Measurements from ENCODE around the gene GASK1B. TPM values are rescaled to one million over a fixed set of nuclear protein-coding genes. Genes with fewer than 3 reads are reported as not detected.

GASK1B gene
- polyA plus RNA-seq, 3 donors from 2014 or later = 0.36 to 0.54 TPM; not detected in 1

DNA sequence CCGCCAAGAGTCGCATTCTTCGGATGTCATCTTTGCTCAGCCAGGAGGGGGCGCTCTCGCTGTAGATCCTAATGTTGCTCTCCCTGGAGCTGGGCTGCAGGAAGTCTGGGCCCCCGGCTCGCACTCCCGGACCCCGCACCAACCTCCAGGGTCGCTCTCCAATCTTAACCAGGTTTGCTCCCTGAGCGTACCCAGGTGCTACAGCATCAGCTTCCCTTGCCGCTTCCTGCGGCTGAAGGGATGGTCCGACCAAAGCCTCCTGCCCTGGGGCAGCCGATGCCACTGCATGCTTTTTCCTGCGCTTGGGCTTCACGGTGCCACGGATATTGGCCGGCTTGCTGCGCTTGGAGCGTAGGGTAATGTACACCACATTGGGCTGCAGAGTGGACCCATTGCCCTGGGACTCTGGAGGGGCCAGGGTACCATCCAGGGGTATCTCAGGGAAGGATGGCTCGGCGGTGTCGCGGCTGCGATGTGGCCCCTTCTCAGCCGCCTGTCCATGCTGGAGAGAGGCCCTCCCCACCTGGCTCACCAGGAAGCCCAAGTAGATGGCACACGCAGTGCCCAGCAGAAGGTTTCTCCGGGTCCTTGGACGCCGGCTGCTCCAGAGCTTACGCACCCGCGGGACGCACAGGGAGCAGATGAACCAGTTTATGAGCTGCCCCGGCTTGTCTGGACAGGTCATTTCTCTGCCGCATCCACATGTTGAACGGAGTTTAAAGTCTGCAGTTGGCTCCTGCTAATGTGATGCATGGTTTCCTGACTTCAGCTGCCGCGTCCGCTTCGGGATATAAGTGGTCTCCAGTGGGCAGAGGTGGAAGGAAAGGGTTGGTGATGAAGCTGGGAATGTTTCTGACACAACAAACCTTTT, 1.9 kb downstream of the GASK1B start:
- Mint-ChIP-seq H3K4me3 (no peak overlapping the region), H3K4me1 (no peaks in the 10 kb centered on the region), H3K27ac (no peak overlapping the region), H3K9me3 (peaks cover 0 to 4% (median 0%) of the 10 kb centered on the region in 6 donors), H3K27me3 (ENCODE audit: low read depth in 3 of 3) (peaks cover 0 to 12% (median 0%) of the 10 kb centered on the region in 3 donors), H3K36me3 (no peaks in the 10 kb centered on the region)
- DNase-seq = no peak

DNA sequence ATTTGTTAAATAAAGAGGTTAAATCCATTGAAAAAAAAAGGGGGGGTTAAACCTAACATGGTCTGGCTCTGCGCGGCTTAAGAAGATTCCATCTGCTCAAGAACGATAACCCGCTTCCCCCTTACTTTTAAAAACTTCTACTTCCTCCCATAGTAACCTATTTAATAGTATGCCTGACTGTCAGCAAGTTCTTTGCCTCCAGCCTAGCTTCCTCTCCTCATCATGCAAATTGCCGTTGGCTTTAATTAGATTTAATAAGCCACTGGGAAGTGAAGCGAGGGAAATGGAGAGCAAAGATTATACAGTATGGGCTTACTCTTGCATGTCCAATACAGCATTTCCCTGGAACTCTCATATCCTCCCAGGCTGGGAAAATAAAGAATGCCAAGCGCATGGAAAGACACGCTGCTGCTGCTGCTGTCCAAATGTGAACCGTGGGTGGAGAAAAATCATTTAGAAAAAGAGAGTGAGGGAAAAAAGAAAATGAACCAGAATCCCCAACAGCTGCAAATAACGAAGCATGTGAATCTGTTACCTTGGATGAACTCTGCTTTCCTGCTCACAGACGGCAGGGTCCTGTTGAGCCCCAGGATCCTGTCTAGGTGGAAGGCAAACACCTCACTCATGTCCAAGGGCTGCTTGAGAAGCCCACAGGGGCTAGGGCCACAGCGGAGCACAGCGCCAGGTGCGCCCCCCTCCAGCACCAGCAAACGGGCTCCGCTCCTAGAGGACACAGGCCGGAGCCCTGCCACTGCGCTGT, 2.7 kb downstream of the GASK1B start:
- DNase-seq = no peak
- no peak overlapping the region for H3K4me3 Mint-ChIP-seq
- H3K27me3 Mint-ChIP-seq (ENCODE audit: low read depth in 3 of 3) = peaks cover 0 to 12% (median 0%) of the 10 kb centered on the region in 3 donors
- H3K4me1 Mint-ChIP-seq = no peaks in the 10 kb centered on the region
- no peaks in the 10 kb centered on the region for H3K36me3 Mint-ChIP-seq
- no peak overlapping the region for H3K27ac Mint-ChIP-seq
- peaks cover 0 to 4% (median 0%) of the 10 kb centered on the region in 6 donors for H3K9me3 Mint-ChIP-seq

DNA sequence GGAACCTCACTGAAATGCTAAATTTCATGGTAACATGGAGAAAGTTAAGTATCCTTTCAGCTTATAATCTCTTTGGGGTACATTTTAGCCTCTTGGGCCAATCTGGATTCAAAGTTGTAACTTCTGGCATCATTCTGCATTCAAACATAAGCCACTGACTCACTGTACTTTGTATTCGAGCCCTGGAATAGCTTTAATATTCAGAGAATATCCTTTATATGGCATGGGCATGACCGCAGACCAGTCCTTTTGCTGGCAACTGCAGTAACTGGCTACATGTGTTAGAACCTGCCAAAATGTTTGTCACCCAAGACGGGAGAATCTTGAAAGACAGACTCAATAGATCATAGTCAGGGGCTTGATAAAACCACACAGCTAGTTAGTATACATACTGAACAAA, 3.3 kb downstream of the GASK1B start:
- Mint-ChIP-seq H3K27me3 (ENCODE audit: low read depth in 3 of 3) (peaks cover 0 to 12% (median 0%) of the 10 kb centered on the region in 3 donors), H3K9me3 (peaks cover 0 to 4% (median 0%) of the 10 kb centered on the region in 6 donors), H3K27ac (no peak overlapping the region)

DNA sequence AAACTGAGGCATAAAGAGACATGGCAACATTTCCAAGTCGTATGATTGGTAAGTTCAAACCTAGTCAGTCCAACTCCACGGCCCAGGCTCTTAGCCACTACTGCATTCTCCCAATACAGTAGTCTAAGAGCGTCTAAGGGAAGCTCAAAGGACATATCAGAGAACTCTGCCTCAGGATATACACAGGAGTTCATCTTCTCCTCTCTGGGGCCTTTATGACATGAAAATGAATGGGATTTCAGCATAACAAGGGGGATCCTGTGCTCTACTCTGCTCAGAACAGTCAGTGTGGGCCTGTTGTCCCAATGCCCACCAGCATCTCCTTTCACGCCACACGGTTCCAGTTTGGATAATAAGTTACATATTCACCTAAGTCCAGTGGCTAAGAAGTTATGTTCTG, 4.2 kb downstream of the GASK1B start:
- peaks cover 0 to 12% (median 0%) of the 10 kb centered on the region in 3 donors for H3K27me3 Mint-ChIP-seq (ENCODE audit: low read depth in 3 of 3)
- H3K9me3 Mint-ChIP-seq = peaks cover 0 to 9% (median under 1%) of the 10 kb centered on the region in 6 donors
- DNase-seq = no peak
- H3K27ac Mint-ChIP-seq = no peak overlapping the region
- H3K4me1 Mint-ChIP-seq = no peaks in the 10 kb centered on the region
- H3K4me3 Mint-ChIP-seq = no peak overlapping the region
- no peaks in the 10 kb centered on the region for H3K36me3 Mint-ChIP-seq

More for the DNA sequence above, 3.3 kb downstream of the GASK1B start:
- DNase-seq = no peak
- Mint-ChIP-seq H3K4me1 (no peaks in the 10 kb centered on the region), H3K4me3 (no peak overlapping the region), H3K36me3 (no peaks in the 10 kb centered on the region)

DNA sequence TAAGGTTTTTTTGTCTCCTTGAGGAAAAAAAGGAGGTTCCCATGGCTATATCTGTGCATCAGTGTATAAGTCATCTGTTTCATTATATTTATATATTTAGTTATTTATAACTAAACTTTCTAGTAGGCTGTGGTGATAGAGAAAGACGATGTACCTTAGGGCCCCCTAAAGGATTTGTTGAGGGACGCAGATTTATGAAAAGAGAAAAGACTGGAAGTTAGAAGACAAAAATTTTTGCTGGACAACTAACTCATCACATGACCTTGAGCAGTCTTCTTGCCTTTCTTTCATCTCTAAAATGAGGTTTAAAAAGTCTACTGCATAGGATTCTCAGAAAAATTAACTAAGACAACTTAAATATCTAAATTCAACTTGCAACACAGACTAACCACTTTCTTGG, 6.1 kb downstream of the GASK1B start:
- no peak for DNase-seq
- peaks cover 0 to 8% (median 0%) of the 10 kb centered on the region in 3 donors for H3K27me3 Mint-ChIP-seq (ENCODE audit: low read depth in 3 of 3)
- no peaks in the 10 kb centered on the region for H3K36me3 Mint-ChIP-seq
- H3K9me3 Mint-ChIP-seq = peaks cover 0 to 13% (median 3%) of the 10 kb centered on the region in 6 donors
- no peak overlapping the region for H3K27ac Mint-ChIP-seq
- H3K4me3 Mint-ChIP-seq = no peak overlapping the region
- H3K4me1 Mint-ChIP-seq = no peaks in the 10 kb centered on the region

DNA sequence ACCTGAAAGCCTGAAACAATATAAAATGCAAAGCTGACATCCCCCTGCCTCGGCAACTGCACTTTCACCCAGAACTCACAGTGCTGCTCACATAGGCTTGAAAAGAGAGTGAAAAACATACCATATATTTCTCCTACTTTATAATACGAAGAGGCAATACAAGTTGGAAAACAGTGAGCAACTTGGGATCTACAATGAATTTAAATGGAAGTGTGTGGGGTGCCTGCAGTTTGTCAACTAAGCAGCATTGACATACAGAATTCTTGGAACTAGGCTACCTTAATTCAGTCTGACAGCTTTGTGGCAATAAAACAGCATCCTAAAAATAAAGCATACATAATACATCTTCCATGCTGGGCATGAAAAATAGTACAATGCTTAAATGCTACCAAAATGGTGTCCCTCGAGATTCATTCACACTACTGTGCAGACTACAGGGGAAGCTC, 8.0 kb downstream of the GASK1B start:
- Mint-ChIP-seq H3K4me1 (no peaks in the 10 kb centered on the region), H3K27me3 (ENCODE audit: low read depth in 3 of 3) (peaks cover 0 to 3% (median 0%) of the 10 kb centered on the region in 3 donors), H3K36me3 (no peaks in the 10 kb centered on the region), H3K27ac (no peak overlapping the region), H3K4me3 (no peak overlapping the region), H3K9me3 (peaks cover 0 to 12% (median 5%) of the 10 kb centered on the region in 6 donors)
- DNase-seq = no peak

DNA sequence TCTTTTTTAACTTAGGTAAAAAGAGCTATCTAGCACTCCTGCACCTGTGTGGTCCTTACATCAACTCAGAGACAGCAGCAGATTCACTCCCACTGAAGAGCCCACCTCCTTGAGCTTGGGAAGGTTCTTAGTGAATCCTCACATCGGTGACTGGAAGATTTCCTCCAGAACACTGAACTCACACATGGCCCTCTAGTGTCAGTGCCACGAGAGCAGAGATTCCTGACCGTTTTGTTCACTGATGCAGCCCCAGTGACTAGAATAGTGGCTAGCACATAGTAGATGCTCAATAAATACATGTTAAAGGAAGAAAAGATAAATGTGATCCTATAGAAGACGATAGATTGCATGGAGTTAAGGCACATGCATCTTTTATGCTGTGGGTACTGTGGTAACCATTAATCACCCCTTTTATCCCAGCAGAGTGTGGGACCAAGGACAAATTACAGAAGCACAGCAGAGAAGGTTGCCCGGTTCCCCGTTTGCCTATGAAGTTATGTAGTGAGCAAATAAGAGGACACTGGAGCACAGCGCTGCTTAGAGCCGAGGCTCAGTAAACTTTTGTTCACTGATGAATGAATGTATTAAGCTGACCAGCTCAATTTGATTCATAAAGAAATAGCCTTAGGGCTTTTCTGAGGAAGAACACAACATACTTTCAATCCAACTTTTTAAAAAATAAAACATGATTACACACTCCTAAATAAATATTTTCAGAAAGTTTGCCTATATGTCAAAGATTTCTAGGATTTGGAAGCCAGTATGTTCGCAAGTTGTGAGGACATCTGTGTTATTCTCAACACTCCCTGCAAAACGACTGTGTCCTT, 8.7 kb downstream of the GASK1B start:
- Mint-ChIP-seq H3K4me1 (no peaks in the 10 kb centered on the region), H3K9me3 (peaks cover 0 to 13% (median 5%) of the 10 kb centered on the region in 6 donors), H3K27ac (no peak overlapping the region), H3K36me3 (no peaks in the 10 kb centered on the region), H3K4me3 (no peak overlapping the region), H3K27me3 (ENCODE audit: low read depth in 3 of 3) (no peaks in the 10 kb centered on the region)
- no peak for DNase-seq

DNA sequence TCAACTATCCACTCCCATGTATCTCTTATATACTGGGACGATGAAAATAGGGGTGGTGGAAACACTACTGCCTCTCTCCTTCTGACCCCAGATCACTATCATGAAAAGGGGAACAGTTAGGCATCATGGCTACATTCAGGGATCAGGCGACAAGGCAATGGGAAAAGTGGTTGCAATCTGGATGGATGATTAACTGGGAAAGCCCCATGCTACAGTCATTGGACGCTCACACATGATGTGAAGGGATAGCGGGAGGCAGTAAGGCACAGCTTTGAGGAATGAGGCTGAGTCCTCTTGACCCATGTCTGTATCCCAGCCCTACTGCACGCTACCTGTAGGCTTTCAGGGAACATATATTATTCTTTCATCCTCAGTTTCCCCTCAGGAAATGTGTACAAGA, 10.2 kb downstream of the GASK1B start:
- H3K36me3 Mint-ChIP-seq = no peaks in the 10 kb centered on the region
- H3K27ac Mint-ChIP-seq = no peak overlapping the region
- peaks cover 0 to 13% (median 5%) of the 10 kb centered on the region in 6 donors for H3K9me3 Mint-ChIP-seq
- H3K4me3 Mint-ChIP-seq = no peak overlapping the region
- H3K27me3 Mint-ChIP-seq (ENCODE audit: low read depth in 3 of 3) = no peaks in the 10 kb centered on the region
- DNase-seq = no peak
- H3K4me1 Mint-ChIP-seq = no peaks in the 10 kb centered on the region

DNA sequence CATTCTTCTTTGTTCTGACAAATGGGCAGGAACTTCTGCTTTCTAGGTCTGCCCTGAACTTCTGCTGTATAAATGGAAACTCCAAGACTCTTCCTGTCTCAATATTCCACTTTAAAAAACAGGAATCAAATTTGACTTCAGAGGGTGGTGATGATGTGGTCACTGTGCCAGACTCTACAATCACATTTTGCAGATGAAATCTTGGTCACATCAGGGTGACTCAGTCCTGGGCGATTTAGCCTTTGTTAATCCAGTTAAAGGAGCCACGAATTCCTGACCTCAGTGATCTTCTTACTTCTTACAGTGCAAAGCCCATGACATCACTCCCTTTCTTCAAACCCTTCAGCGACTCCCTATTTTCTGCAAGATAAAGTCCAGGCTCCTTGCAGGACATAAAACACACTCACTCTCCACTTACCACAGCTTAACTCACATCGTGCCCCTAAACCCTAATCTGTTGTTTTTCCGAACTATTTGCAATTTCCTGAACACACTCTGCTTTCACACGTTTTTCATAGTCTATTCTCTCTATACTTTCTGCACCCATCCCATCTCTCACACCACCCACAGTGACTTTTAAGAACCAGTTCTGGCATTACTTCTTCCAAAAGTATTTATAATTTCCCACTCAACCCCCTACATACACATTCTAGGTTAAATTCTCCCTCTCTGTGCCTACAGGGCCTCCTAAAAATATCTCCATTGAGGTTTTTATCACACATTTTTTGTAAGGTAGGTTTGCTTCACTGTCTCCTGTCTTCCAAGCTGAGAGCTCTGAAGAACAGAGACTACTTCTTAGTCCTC, 11.1 kb downstream of the GASK1B start:
- no peak for DNase-seq
- H3K27ac Mint-ChIP-seq = no peak overlapping the region

DNA sequence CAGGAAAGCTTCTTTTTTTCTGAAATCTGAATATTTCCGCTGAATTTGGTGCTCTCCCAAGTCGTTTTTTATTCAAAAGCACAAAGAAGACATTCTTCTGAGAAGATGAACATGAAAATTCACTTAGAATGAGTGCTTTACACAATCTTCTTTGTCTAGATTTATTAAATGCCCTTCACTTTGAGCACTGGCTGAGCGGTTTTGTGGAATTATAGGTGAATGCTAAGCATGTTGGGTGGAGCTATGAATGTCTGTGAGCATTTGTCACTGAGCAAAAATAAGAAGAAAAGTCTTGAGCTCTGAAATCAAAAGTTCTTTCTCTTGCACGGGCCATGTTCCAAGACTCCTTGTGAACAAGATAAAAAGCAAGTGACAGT, 13.1 kb downstream of the GASK1B start:
- H3K4me1 Mint-ChIP-seq = no peaks in the 10 kb centered on the region
- peaks cover 0 to 15% (median 7%) of the 10 kb centered on the region in 6 donors for H3K9me3 Mint-ChIP-seq
- DNase-seq = no peak
- no peaks in the 10 kb centered on the region for H3K36me3 Mint-ChIP-seq
- H3K4me3 Mint-ChIP-seq = no peak overlapping the region
- H3K27me3 Mint-ChIP-seq (ENCODE audit: low read depth in 3 of 3) = no peaks in the 10 kb centered on the region
- H3K27ac Mint-ChIP-seq = no peak overlapping the region

More for the DNA sequence above, 11.1 kb downstream of the GASK1B start:
- H3K9me3 Mint-ChIP-seq = peaks cover 0 to 13% (median 6%) of the 10 kb centered on the region in 6 donors
- H3K4me1 Mint-ChIP-seq = no peaks in the 10 kb centered on the region
- H3K27me3 Mint-ChIP-seq (ENCODE audit: low read depth in 3 of 3) = no peaks in the 10 kb centered on the region
- H3K4me3 Mint-ChIP-seq = no peak overlapping the region
- no peaks in the 10 kb centered on the region for H3K36me3 Mint-ChIP-seq

DNA sequence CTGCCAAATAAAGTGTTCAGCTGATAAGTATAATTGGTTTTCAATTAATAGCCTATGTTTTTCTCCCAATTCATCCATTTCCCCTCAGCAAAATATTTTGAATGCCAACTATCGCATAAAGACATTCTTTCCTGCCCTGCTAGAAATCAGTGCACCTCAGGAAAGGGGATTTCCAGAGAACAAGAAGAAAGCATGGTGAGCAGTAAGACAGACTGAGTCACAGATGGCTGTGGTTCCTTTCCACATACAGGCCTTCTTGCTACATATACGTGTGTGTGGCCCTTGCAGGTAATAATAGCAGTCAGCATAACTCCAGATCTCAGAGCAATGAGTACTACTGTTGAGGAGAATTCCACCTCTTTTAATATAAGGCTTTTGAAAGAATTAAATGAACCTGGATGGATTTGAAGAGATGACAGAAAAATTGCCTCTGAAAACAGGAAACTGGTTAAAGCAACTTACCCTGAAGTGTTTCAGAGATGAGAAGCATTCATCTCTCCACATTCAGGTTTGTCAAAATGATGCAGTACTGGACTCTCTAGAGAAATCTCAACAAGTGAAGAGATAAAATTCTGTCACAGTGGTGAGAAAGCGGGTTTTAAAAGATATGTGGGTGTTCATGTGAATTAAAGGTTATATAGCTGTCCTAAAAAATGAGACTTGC, 13.6 kb downstream of the GASK1B start:
- DNase-seq = no peak
- Mint-ChIP-seq H3K9me3 (peaks cover 0 to 15% (median 7%) of the 10 kb centered on the region in 6 donors), H3K27ac (no peak overlapping the region), H3K4me3 (no peak overlapping the region), H3K4me1 (no peaks in the 10 kb centered on the region), H3K27me3 (ENCODE audit: low read depth in 3 of 3) (no peaks in the 10 kb centered on the region), H3K36me3 (no peaks in the 10 kb centered on the region)

DNA sequence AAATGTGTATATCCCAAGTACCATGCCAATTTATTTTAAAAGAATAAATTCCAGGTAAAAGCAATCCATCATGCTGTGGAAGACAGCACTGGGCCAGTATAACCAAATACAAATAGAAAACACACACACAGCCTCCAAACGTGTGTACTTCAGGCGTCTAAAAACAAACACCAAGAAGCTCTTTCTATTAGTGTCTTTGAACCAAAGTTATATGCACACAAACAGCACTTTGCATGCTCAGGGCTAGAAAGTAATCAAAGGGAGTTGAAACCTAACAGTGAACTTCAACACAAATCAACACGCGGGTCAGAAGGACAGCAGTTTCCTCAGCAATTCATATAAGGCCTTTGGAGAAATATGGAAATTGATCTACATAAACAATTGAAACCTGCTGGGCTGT, 15.4 kb downstream of the GASK1B start:
- Mint-ChIP-seq H3K9me3 (peaks cover 0 to 15% (median 5%) of the 10 kb centered on the region in 6 donors), H3K27me3 (ENCODE audit: low read depth in 3 of 3) (no peaks in the 10 kb centered on the region), H3K27ac (no peak overlapping the region), H3K36me3 (no peaks in the 10 kb centered on the region), H3K4me1 (no peaks in the 10 kb centered on the region), H3K4me3 (no peak overlapping the region)
- DNase-seq = no peak
